Measurements from ENCODE around the gene CELF1. TPM values are rescaled to one million over a fixed set of nuclear protein-coding genes. Genes with fewer than 3 reads are reported as not detected.

Gene CELF1
- total and polyA plus RNA-seq, 10 of the 15 experiments (the other 5 are each of a cell fraction or from before 2014, with no cell fraction given), result 35.3 to 128 (median 85.7) TPM

DNA sequence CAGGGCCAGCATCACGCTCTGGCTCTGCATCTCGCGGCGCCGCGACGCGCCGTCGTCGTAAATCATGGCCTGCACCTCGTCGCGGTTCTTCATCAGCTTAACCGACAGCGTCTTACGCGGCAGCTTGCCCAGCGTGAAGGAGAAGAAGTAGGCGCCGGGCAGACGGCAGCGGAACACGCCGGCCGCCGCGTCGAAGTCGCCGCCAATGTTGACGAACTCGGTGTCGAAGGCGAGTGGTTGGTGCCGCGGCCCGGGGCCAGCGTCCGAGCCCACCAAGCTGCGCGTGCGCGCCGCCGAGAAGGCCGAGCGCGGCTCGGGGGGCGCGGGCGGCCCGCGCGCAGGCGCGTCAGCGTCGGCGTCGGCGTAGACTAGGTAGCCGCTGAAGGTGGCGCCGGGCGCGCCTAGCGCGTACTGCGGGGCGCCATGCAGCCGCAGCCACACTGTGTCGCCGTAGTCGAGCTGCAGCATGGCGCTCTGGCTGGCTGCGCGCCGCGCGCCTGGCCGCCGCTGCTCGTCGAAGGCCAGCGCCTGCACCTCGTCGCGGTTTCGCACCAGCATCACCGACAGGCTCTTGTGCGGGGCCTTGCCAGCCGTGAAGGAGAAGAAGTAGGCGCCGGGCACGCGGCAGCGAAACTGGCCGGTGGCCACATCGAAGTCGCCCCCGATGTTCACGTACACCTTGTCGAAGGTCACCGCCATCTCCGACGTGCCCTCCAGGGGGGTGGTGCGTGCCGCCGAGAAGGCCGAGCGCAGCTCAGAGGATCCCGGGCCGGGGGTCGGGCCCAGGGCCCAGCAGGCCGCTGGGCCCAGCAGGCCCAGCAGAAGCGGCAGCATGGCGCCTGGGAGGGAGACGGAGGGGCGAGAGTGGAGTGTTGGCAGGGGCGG lies 37.3 kb upstream of the CELF1 start:
- no peak for DNase-seq (ENCODE audit: low read depth, low spot score)
- H3K36me3 ChIP-seq (ENCODE audit: control insufficient read depth in 2 of 2, insufficient read depth in 2 of 2, low read length in 1 of 2), result no peaks in the 10 kb centered on the region; a peak in 1 of 4 replicates
- no peaks in the 10 kb centered on the region for H3K79me2 ChIP-seq (ENCODE audit: control insufficient read depth, insufficient read depth, low read length)
- H3K9me3 ChIP-seq (replicated peaks; ENCODE audit: control insufficient read depth, insufficient read depth, low read length), result no peaks in the 10 kb centered on the region
- intact Hi-C loops (cut with micrococcal nuclease; ENCODE audit: unreplicated experiment), result no loop called here
- no peak overlapping the region for H3K9ac ChIP-seq (ENCODE audit: control insufficient read depth, insufficient read depth, low read length)
- no peak for ATAC-seq
- peaks cover 7% of the 10 kb centered on the region for H3K4me1 ChIP-seq (ENCODE audit: control insufficient read depth, insufficient read depth, low read length)
- ChIA-PET CTCF (interaction anchor here (1.6 kb wide), 1 partner anchor 27 kb away, joined by 4 read pairs; no protein-coding TSS in a partner anchor), SMC1A (ENCODE audit: uncharacterized antibody, unreplicated experiment) (no interaction called here), POLR2A (no interaction called here), RAD21 (ENCODE audit: unreplicated experiment) (no interaction called here)
- H2AFZ ChIP-seq (ENCODE audit: control insufficient read depth, low read depth, low read length), result no peak overlapping the region
- BruUV-seq (replicated peaks), result no TSS peak
- H3K27me3 ChIP-seq (replicated peaks in 1 of 2; ENCODE audit: control insufficient read depth in 2 of 2, insufficient read depth in 2 of 2, low read length in 1 of 2), result peaks cover 3 to 23% of the 10 kb centered on the region in 2 experiments
- in situ Hi-C loops (cut with MboI), result no loop called here
- no peak overlapping the region for H3K4me3 ChIP-seq
- WGBS (ENCODE audit: insufficient coverage, insufficient replicate concordance, low lambda C conversion rate, missing lambda C conversion rate), result 97% methylated on average over 81 of the region's 122 CpGs
- TF ChIP-seq, protein P1, sequence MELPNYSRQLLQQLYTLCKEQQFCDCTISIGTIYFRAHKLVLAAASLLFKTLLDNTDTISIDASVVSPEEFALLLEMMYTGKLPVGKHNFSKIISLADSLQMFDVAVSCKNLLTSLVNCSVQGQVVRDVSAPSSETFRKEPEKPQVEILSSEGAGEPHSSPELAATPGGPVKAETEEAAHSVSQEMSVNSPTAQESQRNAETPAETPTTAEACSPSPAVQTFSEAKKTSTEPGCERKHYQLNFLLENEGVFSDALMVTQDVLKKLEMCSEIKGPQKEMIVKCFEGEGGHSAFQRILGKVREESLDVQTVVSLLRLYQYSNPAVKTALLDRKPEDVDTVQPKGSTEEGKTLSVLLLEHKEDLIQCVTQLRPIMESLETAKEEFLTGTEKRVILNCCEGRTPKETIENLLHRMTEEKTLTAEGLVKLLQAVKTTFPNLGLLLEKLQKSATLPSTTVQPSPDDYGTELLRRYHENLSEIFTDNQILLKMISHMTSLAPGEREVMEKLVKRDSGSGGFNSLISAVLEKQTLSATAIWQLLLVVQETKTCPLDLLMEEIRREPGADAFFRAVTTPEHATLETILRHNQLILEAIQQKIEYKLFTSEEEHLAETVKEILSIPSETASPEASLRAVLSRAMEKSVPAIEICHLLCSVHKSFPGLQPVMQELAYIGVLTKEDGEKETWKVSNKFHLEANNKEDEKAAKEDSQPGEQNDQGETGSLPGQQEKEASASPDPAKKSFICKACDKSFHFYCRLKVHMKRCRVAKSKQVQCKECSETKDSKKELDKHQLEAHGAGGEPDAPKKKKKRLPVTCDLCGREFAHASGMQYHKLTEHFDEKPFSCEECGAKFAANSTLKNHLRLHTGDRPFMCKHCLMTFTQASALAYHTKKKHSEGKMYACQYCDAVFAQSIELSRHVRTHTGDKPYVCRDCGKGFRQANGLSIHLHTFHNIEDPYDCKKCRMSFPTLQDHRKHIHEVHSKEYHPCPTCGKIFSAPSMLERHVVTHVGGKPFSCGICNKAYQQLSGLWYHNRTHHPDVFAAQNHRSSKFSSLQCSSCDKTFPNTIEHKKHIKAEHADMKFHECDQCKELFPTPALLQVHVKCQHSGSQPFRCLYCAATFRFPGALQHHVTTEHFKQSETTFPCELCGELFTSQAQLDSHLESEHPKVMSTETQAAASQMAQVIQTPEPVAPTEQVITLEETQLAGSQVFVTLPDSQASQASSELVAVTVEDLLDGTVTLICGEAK (IDR thresholded peaks at IDR 0.05; ENCODE audit: borderline replicate concordance), result no peak
- TF ChIP-seq POLR2AphosphoS2 (IDR thresholded peaks at IDR 0.05; ENCODE audit: low read depth, low read length), result no peak
- TF ChIP-seq YY1 (IDR thresholded peaks at IDR 0.05; ENCODE audit: low read depth, low read length), result no peak
- TF ChIP-seq, protein P2, sequence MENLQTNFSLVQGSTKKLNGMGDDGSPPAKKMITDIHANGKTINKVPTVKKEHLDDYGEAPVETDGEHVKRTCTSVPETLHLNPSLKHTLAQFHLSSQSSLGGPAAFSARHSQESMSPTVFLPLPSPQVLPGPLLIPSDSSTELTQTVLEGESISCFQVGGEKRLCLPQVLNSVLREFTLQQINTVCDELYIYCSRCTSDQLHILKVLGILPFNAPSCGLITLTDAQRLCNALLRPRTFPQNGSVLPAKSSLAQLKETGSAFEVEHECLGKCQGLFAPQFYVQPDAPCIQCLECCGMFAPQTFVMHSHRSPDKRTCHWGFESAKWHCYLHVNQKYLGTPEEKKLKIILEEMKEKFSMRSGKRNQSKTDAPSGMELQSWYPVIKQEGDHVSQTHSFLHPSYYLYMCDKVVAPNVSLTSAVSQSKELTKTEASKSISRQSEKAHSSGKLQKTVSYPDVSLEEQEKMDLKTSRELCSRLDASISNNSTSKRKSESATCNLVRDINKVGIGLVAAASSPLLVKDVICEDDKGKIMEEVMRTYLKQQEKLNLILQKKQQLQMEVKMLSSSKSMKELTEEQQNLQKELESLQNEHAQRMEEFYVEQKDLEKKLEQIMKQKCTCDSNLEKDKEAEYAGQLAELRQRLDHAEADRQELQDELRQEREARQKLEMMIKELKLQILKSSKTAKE (IDR thresholded peaks at IDR 0.05; ENCODE audit: low read depth, poor library complexity, severe bottlenecking), result no peak
- FAIRE-seq, result no peak
- no peaks in the 10 kb centered on the region for H4K20me1 ChIP-seq (ENCODE audit: control insufficient read depth, insufficient read depth)
- no peak overlapping the region for H3K4me2 ChIP-seq (ENCODE audit: control insufficient read depth, insufficient read depth)
- H3K27ac ChIP-seq (ENCODE audit: control insufficient read depth, insufficient read depth), result no peak overlapping the region
